GM21576 (cell line): ENCODE data around the gene SUPT5H.
A peak's percentile ranks its signal among the peaks of the same experiment; 100 is the strongest.
"Not testable (repeated sequence)": the region's sequence is repeated elsewhere in the genome, so short reads cannot be mapped to it uniquely, and the experiment has no call there.

Experiments used
- ATAC-seq: cut with Tn5 transposase; IDR thresholded peaks from one replicate; pipeline ENCODE4 v1.9.1; 2021; ENCODE audit warnings: mild to moderate bottlenecking, moderate library complexity; ENCODE audit not compliant: unreplicated experiment

The SUPT5H gene

GRCh38 chr19:39424934-39425333 lies 20.4 kb upstream of the SUPT5H start:
- ATAC-seq = no peak

- no peak for ATAC-seq
Measured at GRCh38 chr19:39425744-39426143, 19.6 kb upstream of the SUPT5H start.

- no peak for ATAC-seq
Measured at GRCh38 chr19:39426170-39426569, 19.2 kb upstream of the SUPT5H start.

DNA sequence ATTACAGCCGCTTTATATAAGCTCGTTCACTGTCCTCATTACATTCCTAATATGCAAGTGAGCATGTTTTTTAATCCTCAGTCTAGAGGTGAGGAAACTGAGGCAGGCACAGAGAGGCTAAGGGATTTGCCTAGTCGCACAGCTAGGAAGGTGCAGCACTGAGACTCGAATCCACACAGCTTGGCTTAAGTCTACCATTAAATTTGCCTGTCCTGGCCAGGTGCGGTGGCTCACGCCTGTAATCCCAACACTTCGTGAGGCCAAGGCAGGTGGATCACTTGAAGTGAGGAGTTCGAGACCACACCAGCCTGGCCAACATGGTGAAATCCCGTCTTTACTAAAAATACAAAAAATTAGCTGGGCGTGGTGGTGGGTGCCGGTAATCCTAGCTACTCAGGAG lies 17.7 kb upstream of the SUPT5H start:
- ATAC-seq = no peak

DNA sequence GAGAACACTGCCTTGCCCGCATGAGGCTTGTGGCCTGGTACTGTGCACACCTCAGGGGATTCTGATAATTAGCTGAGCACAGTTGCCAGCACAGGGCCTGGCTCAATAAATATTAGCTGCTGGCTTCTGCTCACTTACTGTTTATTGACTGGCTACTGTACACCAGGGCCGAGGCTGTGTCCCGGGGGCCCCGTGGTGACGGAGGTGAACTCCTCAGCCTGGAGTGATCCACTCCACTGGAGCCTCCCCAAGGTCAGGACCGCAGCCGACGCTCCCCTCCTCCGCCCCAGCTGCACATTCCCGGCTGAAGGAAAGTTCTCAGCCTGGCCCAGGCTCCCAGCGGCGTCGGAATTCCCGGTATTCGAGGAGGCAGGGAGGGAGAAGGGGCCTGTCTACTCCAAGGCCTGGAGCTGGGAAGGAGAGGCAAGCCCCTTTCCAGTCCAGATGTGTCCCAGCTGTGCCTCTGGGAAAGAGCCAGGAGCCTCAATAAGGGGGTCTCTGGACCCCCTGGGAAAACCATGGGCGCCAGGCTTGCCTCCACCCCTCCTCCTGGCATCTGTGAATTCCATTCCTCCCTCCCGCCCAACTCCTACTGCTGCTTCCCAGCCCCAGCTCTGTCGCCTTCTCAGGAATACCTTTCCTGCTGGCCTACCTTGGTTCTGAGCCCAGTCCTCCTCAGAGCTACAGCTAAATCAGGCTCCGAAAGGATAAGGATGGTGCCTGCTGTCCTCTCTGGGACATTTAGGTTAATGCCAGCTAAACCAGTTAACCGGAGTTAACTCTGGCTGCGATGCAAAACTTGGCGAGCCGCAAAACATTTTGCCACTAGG lies 16.9 kb upstream of the SUPT5H start:
- no peak for ATAC-seq

GRCh38 chr19:39430675-39431593 lies 14.4 kb upstream of the SUPT5H start:
- no peak for ATAC-seq

- ATAC-seq = no peak
Measured at GRCh38 chr19:39432677-39433025, 12.7 kb upstream of the SUPT5H start.

DNA sequence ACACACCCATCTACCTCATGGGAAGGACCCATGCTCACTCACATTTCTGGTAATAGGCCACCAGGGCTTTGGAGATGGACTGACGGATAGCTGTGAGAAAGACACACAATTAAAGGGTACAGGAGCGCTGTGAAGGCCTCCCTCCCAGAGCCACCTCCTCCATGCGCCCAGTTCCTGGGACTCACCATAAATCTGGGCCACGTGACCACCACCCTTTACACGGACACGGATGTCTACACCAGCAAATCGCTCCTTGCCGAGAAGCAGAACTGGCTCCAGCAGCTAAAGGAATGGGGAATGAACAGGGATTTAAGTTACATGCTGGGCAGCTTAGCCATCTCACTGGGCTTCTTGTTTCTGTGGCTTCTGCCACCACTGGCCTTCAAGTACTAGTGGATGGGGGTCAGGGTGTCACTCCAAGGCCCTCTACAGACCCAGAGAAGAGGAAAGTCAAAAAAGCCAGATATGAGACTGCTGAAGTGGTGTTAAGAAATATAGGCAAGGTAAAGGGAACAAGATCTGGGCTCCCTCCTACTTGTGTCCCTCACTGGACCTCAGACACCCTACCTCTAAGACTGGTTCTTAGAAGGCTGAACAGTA lies 11.8 kb upstream of the SUPT5H start:
- ATAC-seq = no peak

- no peak for ATAC-seq
Measured at GRCh38 chr19:39434123-39435076, 11.0 kb upstream of the SUPT5H start.

DNA sequence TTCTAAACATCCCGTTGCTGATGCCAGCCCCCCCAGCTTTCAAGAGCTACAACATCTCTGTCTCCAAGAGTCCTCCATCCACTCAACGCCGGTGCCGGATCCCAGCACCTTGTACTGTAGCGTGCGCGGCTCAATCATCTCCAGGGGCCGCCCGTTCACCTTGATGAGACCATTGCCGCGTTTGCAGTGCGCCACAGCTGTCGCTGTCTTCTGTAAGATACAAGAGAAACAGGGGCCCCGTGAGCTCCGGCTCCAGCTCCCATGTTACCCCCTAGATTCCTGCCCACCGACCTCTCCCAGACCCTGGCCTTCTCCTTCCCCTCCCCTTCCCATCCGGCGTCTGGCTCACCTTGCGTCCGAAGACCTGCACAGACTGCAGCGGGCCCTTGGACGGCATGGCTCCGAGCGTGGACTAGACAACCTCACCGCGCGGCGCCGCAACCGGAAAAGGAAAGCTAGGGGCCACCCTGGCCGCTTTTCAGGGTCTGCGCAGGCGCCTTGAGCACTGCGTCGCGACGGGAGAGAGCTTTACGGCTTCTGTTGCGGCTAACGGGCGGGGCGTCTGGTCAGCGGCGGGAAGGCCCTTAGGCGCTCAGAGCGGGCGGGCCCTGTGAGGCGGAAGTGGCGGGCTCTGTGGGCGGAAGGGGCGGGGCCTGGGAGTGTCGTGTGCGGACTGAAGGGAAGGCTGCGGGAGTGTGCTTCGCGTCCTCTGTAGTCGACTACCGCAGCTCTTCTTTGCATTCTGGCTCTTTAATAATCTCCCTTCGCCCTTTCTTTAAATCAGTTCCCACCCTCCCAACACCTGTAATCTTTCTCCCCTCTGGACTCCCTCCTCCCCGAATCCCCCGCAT lies 9.7 kb upstream of the SUPT5H start, which contains the start of gene RPS16:
Gene RPS16, minus strand, starts transcription at position 451 of the 851 bp plus-strand sequence. Its CDS starts 54 bp downstream, at position 397.
- peak; percentile 76 for ATAC-seq

DNA sequence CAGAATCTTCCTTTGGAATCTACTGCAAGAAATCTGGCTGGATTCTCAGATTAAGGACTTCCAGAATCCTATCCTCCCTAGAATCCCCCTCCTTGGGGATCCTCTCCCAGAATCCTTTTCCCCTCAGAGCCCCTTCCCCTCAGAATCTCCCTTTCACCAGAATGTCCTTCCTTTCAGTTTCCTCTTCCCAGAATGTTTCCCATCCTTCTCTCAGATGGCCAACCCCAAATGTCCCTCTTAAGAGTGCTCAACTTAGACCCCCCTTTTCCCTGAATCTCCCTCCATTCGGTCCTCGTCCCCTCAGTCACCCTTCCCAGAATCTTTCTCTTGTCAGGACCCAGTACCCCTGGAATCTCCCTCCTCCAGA lies 9.0 kb upstream of the SUPT5H start:
- no peak for ATAC-seq

- no peak for ATAC-seq
Measured at GRCh38 chr19:39438270-39438934, 7.0 kb upstream of the SUPT5H start.

DNA sequence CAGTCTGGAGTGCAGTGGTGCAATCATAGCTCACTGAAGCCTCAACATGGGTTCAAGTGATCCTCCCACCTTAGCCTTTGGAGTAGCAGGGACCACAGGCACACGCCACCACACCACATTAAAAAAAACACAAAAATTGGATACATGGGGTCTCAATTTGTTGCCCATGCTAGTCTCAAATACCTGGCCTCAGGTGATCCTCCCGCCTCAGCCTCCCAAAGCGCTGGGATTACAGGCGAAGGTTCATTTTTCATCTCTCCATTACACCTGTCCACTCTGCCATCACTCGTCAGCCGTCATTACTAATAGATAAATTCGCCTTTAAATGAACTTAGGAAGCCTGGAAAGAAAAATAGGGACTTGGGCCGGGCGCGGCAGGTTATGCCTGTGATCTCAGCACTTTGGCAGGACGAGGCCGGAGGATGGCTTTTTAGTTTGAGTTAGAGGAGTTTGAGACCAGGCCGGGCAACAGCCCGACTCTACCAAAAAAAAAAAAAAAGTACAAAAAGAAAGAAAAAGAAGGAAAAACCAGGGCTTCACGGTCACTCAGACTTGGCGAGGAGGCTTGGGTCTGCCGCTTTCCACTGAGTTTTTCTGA lies 685 bp upstream of the SUPT5H start:
- ATAC-seq = no peak

- no peak for ATAC-seq
Measured at GRCh38 chr19:39446365-39447084, 1.1 kb downstream of the SUPT5H start.

- no peak for ATAC-seq
Measured at GRCh38 chr19:39448271-39448670, 2.9 kb downstream of the SUPT5H start.

- no peak for ATAC-seq
Measured at GRCh38 chr19:39449116-39449797, 3.9 kb downstream of the SUPT5H start.

DNA sequence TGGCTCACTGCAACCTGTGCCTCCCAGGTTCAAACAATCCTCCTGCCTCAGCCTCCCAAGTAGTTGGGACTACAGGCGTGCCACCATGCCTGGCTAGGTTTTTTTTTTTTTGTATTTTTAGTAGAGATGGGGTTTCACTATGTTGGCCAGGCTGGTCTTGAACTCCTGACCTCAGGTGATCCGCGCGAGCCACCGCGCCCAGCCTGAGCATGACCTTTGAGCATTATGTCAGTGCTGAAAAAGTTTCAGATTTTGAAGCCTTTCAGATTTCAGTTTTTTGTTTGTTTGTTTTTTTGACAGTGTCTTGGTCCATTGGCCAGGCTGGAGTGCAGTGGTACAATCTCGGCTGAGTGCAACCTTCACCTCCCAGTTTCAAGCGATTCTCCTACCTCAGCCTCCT lies 5.9 kb downstream of the SUPT5H start:
- not testable (repeated sequence) for ATAC-seq
